Psoas muscle (tissue), 8 donors: Measurements from ENCODE around the gene PARM1. TPM values are rescaled to one million over a fixed set of nuclear protein-coding genes. Genes with fewer than 3 reads are reported as not detected.

Source experiments
- ATAC-seq, 4 donors: fragments of 200-7000 bp; cut with Tn5 transposase; one replicate each; pipeline ENCODE4 v1.9.1; 2020; ENCODE audit warnings: moderate library complexity in 3 of 4, mild to moderate bottlenecking in 2 of 4
- DNase-seq, 2 donors: peaks; one replicate each; pipeline ENCODE4 v3.0.0-alpha.2; 2020
- H3K27ac ChIP-seq: fragments of 200-600 bp; one replicate; pipeline ENCODE4 v1.8.0; 2022
- H3K27me3 ChIP-seq, 3 donors: fragments of 200-600 bp in 1 of 3; one replicate each; pipeline versions ENCODE4 v1.6.1 to v1.8.0; 2013 to 2022; ENCODE audit warnings: low read length in 2 of 3, mild to moderate bottlenecking in 2 of 3, moderate library complexity in 1 of 3; ENCODE audit not compliant: insufficient read depth in 3 of 3
- H3K36me3 ChIP-seq, 2 donors: fragments of 200-600 bp in 1 of 2; one replicate each; pipeline versions ENCODE4 v1.6.1 to v1.8.0; 2013 to 2022; ENCODE audit warnings: low read depth in 1 of 2, mild to moderate bottlenecking in 1 of 2, moderate library complexity in 1 of 2; ENCODE audit not compliant: insufficient read depth in 1 of 2
- H3K4me1 ChIP-seq: fragments of 200-600 bp; one replicate; pipeline ENCODE4 v1.8.0; 2022
- H3K4me3 ChIP-seq: fragments of 200-600 bp; one replicate; pipeline ENCODE4 v1.8.0; 2022; ENCODE audit warnings: mild to moderate bottlenecking
- H3K9me3 ChIP-seq: fragments of 200-600 bp; one replicate; pipeline ENCODE4 v1.8.0; 2022
- CTCF ChIP-seq: fragments of 200-600 bp; IDR thresholded peaks from one replicate; pipeline ENCODE4 v1.8.0; 2022; ENCODE audit warnings: antibody characterized with exemption
- WGBS, 3 donors: extraction: QIAGEN DNeasy Blood & Tissue Kit; methylation state at CpG; one replicate each; pipeline versions ENCODE4 v1.1.6 to v1.1.7; 2013; 5-methylcytosine and 5-hydroxymethylcytosine counted together
- intact Hi-C, 2 donors: fragments of 100-400 bp; cut with DNase I; formaldehyde crosslinking; loops; one replicate each; pipeline versions ENCODE4 v1.11.0 to v1.14.2; 2022
- polyA plus RNA-seq, 3 donors: library from polyadenylated mRNA; stranded (reverse); fragments of 200-250 nt; gene quantifications; one replicate each; pipeline ENCODE4 v1.2.3, GENCODE V29; 2013
- total RNA-seq, 4 donors: library from RNA; stranded (reverse); fragmentation: NEBNext Ultra II Directional in 2 of 4; extraction: Animal tissue kit (Norgen Biotek cat#: 25700) in 2 of 4; gene quantifications; one replicate each; pipeline versions ENCODE4 v1.2.1 to v1.2.4, GENCODE V29; 2021 to 2023
- donor health status: healthy with polysubstance abuse.
- donor health status: DM: no; HTN: no; CAD: no; lungs with moderate emphysema.
- donor health status: Bipolar disorder and iron deficiency.
- donor health status: healthy.
- donor health status: DM: yes; HTN: yes; CAD: no.
- donor health status: DM: no; HTN: no; CAD: no.
- donor health status: DM: no; HTN: no; CAD: no.
- donor health status: DM: yes; HTN: yes; CAD: no.

Gene PARM1
- total and polyA plus RNA-seq, 7 donors: 1.3 to 14.5 (median 5.2) TPM

GRCh38 chr4:75051431-75051830, 118.5 kb downstream of the PARM1 start:
- no peaks in the 10 kb centered on the region for H3K9me3 ChIP-seq
- H3K4me1 ChIP-seq: no peaks in the 10 kb centered on the region
- DNase-seq (no peak), ATAC-seq (no peak)
- peaks cover 0 to 4% of the 10 kb centered on the region in 2 donors for H3K36me3 ChIP-seq
- 92 to 100% (median 97%) methylated on average over 1 of the region's 1 CpG for WGBS, 3 donors
- intact Hi-C loops: no loop called here
- TF ChIP-seq CTCF: no peak
- H3K4me3 ChIP-seq: no peak overlapping the region
- no peak overlapping the region for H3K27ac ChIP-seq
- H3K27me3 ChIP-seq: no peaks in the 10 kb centered on the region

GRCh38 chr4:75053352-75053751, 120.4 kb downstream of the PARM1 start:
- intact Hi-C loops: no loop called here

GRCh38 chr4:75054078-75054477, 121.2 kb downstream of the PARM1 start:
- Histone ChIP-seq H3K4me1 (no peaks in the 10 kb centered on the region), H3K27me3 (no peaks in the 10 kb centered on the region), H3K36me3 (no peaks in the 10 kb centered on the region), H3K27ac (no peak overlapping the region), H3K4me3 (no peak overlapping the region), H3K9me3 (no peaks in the 10 kb centered on the region)
- TF ChIP-seq CTCF: no peak
- ATAC-seq: no peak
- intact Hi-C loops: no loop called here
- WGBS, 3 donors: 89 to 94% (median 94%) methylated on average over 3 of the region's 3 CpGs
- DNase-seq: no peak

More at GRCh38 chr4:75053352-75053751, 120.4 kb downstream of the PARM1 start:
- H3K4me3 ChIP-seq: no peak overlapping the region
- no peak overlapping the region for H3K27ac ChIP-seq
- no peaks in the 10 kb centered on the region for H3K27me3 ChIP-seq
- DNase-seq: no peak
- TF ChIP-seq CTCF: no peak
- no peaks in the 10 kb centered on the region for H3K4me1 ChIP-seq
- no peaks in the 10 kb centered on the region for H3K9me3 ChIP-seq
- WGBS, 3 donors: 82 to 94% (median 92%) methylated on average over 1 of the region's 1 CpG
- H3K36me3 ChIP-seq: no peaks in the 10 kb centered on the region
- no peak for ATAC-seq

- 50 to 62% (median 55%) methylated on average over 4 of the region's 4 CpGs for WGBS, 3 donors
- Histone ChIP-seq H3K9me3 (no peaks in the 10 kb centered on the region), H3K27ac (no peak overlapping the region), H3K36me3 (no peaks in the 10 kb centered on the region), H3K4me1 (no peaks in the 10 kb centered on the region), H3K27me3 (no peaks in the 10 kb centered on the region), H3K4me3 (no peak overlapping the region)
- intact Hi-C loops: no loop called here
- DNase-seq (no peak), ATAC-seq (no peak)
- TF ChIP-seq CTCF: no peak
These were observed 123.4 kb downstream of the PARM1 start for GRCh38 chr4:75056277-75056676.

- no peak overlapping the region for H3K4me3 ChIP-seq
- no peaks in the 10 kb centered on the region for H3K27me3 ChIP-seq
- H3K36me3 ChIP-seq: no peaks in the 10 kb centered on the region
- WGBS, 3 donors: 92 to 95% (median 94%) methylated on average over 15 of the region's 15 CpGs
- DNase-seq: no peak
- no peaks in the 10 kb centered on the region for H3K9me3 ChIP-seq
- intact Hi-C loops: no loop called here
- H3K27ac ChIP-seq: no peak overlapping the region
- no peak for ATAC-seq
- TF ChIP-seq CTCF: no peak
- H3K4me1 ChIP-seq: no peaks in the 10 kb centered on the region
These were observed 124.5 kb downstream of the PARM1 start for GRCh38 chr4:75057369-75057768.
